Measurements from ENCODE around the gene CD6. TPM values are rescaled to one million over a fixed set of nuclear protein-coding genes. Genes with fewer than 3 reads are reported as not detected.
A peak's percentile ranks its signal among the peaks of the same experiment; 100 is the strongest.

The CD6 gene
- total RNA-seq, 3 donors from 2014 or later (not counting 1 experiment from before 2014, with no cell fraction given): 18.9 to 111 (median 85.6) TPM

DNA sequence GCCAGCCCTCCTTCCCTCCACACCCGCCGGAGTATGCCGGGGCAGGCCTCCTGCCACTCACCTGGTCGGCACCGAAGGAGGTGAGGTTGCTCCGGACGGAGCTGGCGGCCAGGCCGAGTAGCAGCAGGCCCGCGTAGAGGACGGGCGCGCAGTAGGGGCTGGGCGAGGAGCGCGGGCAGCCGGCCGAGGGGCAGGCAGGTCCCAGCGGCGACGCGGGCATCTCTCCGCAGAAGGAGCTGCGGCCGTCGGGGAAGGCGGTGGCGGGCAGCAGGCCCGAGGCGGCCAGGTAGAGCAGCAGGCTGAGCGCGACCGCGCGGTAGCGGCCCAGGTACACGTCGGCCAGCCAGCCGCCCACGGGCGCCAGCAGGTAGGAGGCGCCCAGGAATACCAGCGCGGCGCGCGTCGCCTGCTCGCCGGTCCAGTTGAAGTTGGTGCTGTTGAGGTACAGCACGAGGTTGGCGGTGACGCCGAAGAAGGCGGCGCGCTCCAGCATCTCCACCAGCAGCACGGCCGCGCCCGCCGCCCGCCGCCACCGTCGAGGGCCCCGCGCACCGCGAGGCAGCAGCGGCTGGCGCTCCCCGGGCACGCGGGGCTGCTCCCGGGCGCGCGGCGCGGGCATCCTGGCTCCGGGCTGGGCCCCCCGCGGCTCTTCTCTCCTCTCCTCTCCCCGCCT, 20.4 kb upstream of the CD6 start:
- Histone ChIP-seq H3K36me3 (ENCODE audit: control insufficient read depth, insufficient read depth, low read length) (no peaks in the 10 kb centered on the region), H3K27me3 (ENCODE audit: control insufficient read depth, insufficient read depth, low read length) (peaks cover 4% of the 10 kb centered on the region), H3K27ac (ENCODE audit: low read length) (no peak overlapping the region), H3K9me3 (ENCODE audit: control insufficient read depth, insufficient read depth, low read length) (no peaks in the 10 kb centered on the region), H3K4me3 (ENCODE audit: low read length) (peak overlapping the region; percentile 53), H3K4me1 (ENCODE audit: control insufficient read depth, insufficient read depth, low read length) (peaks cover 32% of the 10 kb centered on the region)
- no peaks in the 10 kb centered on the region for H3K9me3 Mint-ChIP-seq
- WGBS (ENCODE audit: insufficient coverage): 11% methylated on average over 86 of the region's 86 CpGs
- H3K36me3 Mint-ChIP-seq: no peaks in the 10 kb centered on the region
- DNase-seq: peak in 1 of 2 donors; percentile 58
- peak overlapping the region in 1 of 2 donors; percentile 93 for H3K27ac Mint-ChIP-seq
- H3K4me3 Mint-ChIP-seq: peak overlapping the region; percentile 89
- peaks cover 10 to 11% of the 10 kb centered on the region in 2 donors for H3K27me3 Mint-ChIP-seq (ENCODE audit: low read depth in 2 of 2)
- TF ChIP-seq, protein P1, sequence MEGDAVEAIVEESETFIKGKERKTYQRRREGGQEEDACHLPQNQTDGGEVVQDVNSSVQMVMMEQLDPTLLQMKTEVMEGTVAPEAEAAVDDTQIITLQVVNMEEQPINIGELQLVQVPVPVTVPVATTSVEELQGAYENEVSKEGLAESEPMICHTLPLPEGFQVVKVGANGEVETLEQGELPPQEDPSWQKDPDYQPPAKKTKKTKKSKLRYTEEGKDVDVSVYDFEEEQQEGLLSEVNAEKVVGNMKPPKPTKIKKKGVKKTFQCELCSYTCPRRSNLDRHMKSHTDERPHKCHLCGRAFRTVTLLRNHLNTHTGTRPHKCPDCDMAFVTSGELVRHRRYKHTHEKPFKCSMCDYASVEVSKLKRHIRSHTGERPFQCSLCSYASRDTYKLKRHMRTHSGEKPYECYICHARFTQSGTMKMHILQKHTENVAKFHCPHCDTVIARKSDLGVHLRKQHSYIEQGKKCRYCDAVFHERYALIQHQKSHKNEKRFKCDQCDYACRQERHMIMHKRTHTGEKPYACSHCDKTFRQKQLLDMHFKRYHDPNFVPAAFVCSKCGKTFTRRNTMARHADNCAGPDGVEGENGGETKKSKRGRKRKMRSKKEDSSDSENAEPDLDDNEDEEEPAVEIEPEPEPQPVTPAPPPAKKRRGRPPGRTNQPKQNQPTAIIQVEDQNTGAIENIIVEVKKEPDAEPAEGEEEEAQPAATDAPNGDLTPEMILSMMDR (IDR thresholded peaks at IDR 0.05): no peak
- intact Hi-C loops (cut with micrococcal nuclease): no loop called here
- H3K4me1 Mint-ChIP-seq: peaks cover 15 to 26% of the 10 kb centered on the region in 2 donors
- ATAC-seq: peak; percentile 33 to 53 (median 39)

DNA sequence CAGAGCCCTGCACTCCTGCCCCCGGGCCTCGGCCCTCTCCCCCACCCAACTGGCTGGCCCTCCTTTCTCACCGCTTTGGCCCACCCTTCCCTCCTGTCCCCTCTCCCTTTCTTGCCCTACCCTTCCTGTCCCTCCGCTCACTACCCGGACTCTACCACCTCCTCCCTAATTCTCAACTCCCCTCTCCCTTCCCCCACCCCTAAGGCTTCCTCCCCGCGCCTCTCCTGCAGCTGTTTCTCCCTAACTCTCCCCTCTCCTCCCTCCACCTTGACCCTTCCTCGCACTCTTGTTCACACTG, 19.9 kb upstream of the CD6 start:
- no peaks in the 10 kb centered on the region for H3K9me3 Mint-ChIP-seq
- TF ChIP-seq, protein P1 (IDR thresholded peaks at IDR 0.05): no peak
- 6% methylated on average over 8 of the region's 8 CpGs for WGBS (ENCODE audit: insufficient coverage)
- Histone ChIP-seq H3K27me3 (ENCODE audit: control insufficient read depth, insufficient read depth, low read length) (peaks cover 4% of the 10 kb centered on the region), H3K4me1 (ENCODE audit: control insufficient read depth, insufficient read depth, low read length) (peaks cover 32% of the 10 kb centered on the region), H3K27ac (ENCODE audit: low read length) (peak overlapping the region; percentile 67), H3K4me3 (ENCODE audit: low read length) (peak overlapping the region; percentile 53), H3K36me3 (ENCODE audit: control insufficient read depth, insufficient read depth, low read length) (no peaks in the 10 kb centered on the region), H3K9me3 (ENCODE audit: control insufficient read depth, insufficient read depth, low read length) (no peaks in the 10 kb centered on the region)
- intact Hi-C loops (cut with micrococcal nuclease): no loop called here
- H3K27ac Mint-ChIP-seq: peak overlapping the region in 1 of 2 donors; percentile 93
- peak in 1 of 3 donors; percentile 23 for ATAC-seq
- no peaks in the 10 kb centered on the region for H3K36me3 Mint-ChIP-seq
- H3K4me3 Mint-ChIP-seq: peak overlapping the region; percentile 89
- H3K4me1 Mint-ChIP-seq: peaks cover 15 to 26% of the 10 kb centered on the region in 2 donors
- H3K27me3 Mint-ChIP-seq (ENCODE audit: low read depth in 2 of 2): peaks cover 8 to 10% of the 10 kb centered on the region in 2 donors
- no peak for DNase-seq

DNA sequence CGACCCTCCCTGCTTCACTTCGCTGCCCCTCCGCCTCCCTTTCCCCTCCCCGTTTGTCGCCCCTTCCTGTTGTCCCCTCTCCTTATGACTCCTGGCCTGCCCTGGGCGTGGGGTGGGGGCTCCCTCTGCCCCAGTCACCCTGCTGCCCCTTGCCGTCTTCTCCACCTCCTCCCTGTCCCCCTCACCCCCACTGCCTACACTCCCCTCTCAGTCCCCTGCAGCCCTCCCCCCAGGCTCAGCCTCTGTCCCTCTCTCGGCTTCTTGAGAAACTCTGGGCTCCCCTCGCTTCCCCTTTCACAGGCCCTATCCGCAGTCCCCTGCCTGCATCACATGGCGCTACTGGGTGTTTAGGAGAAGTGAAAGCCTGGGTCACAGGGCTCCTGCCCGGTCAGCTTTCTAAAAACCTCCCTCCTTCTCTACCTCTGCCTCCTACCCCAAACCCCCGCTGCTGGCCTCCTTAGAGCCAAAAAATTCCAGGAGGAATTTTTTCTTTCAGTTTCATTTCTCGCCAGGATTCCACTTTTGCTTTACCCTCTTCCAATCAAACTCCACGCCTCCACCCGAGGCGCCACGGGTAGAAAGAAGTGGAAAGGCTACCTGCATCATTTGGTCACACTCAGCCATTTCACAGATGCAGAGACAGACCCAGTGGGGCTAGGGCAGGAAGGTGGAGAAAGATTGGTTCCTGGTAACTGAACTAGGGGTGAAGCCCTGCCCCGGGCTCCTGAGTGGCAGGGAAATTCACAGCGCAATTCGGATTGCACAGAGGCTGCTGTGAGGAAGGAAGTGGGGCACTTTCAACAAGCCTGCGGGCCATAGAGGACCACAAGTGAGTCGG, 19.4 kb upstream of the CD6 start, which contains the start of gene SLC15A3:
SLC15A3 (minus strand) TSS at position 273 of the 838 bp plus-strand sequence. CDS start 625 bp downstream, outside the sequence.
- DNase-seq (peak; percentile 39 to 67), ATAC-seq (peak; percentile 72 to 79 (median 73))
- H3K27ac ChIP-seq (ENCODE audit: low read length): peak within 1 kb of the TSS; percentile 67
- H3K27me3 Mint-ChIP-seq (ENCODE audit: low read depth in 2 of 2): peaks cover 8 to 10% of the 10 kb centered on the region in 2 donors
- intact Hi-C loops (cut with micrococcal nuclease): no loop called here
- H3K9me3 Mint-ChIP-seq: no peaks in the 10 kb centered on the region
- H3K4me3 Mint-ChIP-seq: peak within 1 kb of the TSS; percentile 89
- 9% methylated on average over 21 of the region's 23 CpGs for WGBS (ENCODE audit: insufficient coverage)
- H3K4me3 ChIP-seq (ENCODE audit: low read length): peak within 1 kb of the TSS; percentile 53
- TF ChIP-seq, protein P1 (IDR thresholded peaks at IDR 0.05): no peak
- H3K36me3 Mint-ChIP-seq: no peaks in the 10 kb centered on the region
- H3K4me1 ChIP-seq (ENCODE audit: control insufficient read depth, insufficient read depth, low read length): peaks cover 32% of the 10 kb centered on the region
- no peaks in the 10 kb centered on the region for H3K9me3 ChIP-seq (ENCODE audit: control insufficient read depth, insufficient read depth, low read length)
- no peaks in the 10 kb centered on the region for H3K36me3 ChIP-seq (ENCODE audit: control insufficient read depth, insufficient read depth, low read length)
- peaks cover 4% of the 10 kb centered on the region for H3K27me3 ChIP-seq (ENCODE audit: control insufficient read depth, insufficient read depth, low read length)
- H3K4me1 Mint-ChIP-seq: peaks cover 15 to 26% of the 10 kb centered on the region in 2 donors
- peak within 1 kb of the TSS; percentile 2 to 93 for H3K27ac Mint-ChIP-seq
